H9 (cell line): ENCODE data around the gene C16orf90. TPM values are rescaled to one million over a fixed set of nuclear protein-coding genes. Genes with fewer than 3 reads are reported as not detected.

Source experiments
- DNase-seq: peaks from one replicate; pipeline ENCODE4 v3.0.0-alpha.2; 2017
- H2AFZ ChIP-seq: one replicate; pipeline ENCODE4 v1.6.1; 2013; ENCODE audit warnings: mild to moderate bottlenecking, low read length, control low read depth, moderate library complexity
- H2AK5ac ChIP-seq: 2 replicates; pipeline ENCODE4 v1.6.1; 2013; ENCODE audit warnings: low read length, control low read depth, mixed read lengths; ENCODE audit not compliant: insufficient read length
- H2BK120ac ChIP-seq: one replicate; pipeline ENCODE4 v1.6.1; 2013; ENCODE audit warnings: low read depth, mild to moderate bottlenecking, low read length, control low read depth, inconsistent platforms; ENCODE audit not compliant: poor library complexity, severe bottlenecking
- H2BK12ac ChIP-seq: 2 replicates; pipeline ENCODE4 v1.6.1; 2013; ENCODE audit warnings: low read length, control low read depth, mixed read lengths, low read depth; ENCODE audit not compliant: insufficient read length
- H2BK15ac ChIP-seq: 2 replicates; pipeline ENCODE4 v1.6.1; 2013; ENCODE audit warnings: low read depth, low read length, control low read depth
- H2BK20ac ChIP-seq: one replicate; pipeline ENCODE4 v1.6.1; 2013; ENCODE audit warnings: low read depth, mild to moderate bottlenecking, low read length, control low read depth, inconsistent platforms; ENCODE audit not compliant: poor library complexity, severe bottlenecking
- H2BK5ac ChIP-seq: 2 replicates; pipeline ENCODE4 v1.6.1; 2013; ENCODE audit warnings: low read length, control low read depth, mixed read lengths; ENCODE audit not compliant: insufficient read length
- H3K14ac ChIP-seq: 2 replicates; pipeline ENCODE4 v1.6.1; 2013; ENCODE audit warnings: low read length, control low read depth; ENCODE audit not compliant: insufficient read depth
- H3K18ac ChIP-seq: 2 replicates; pipeline ENCODE4 v1.6.1; 2013; ENCODE audit warnings: low read depth, mild to moderate bottlenecking, mixed read lengths, low read length, control low read depth; ENCODE audit not compliant: insufficient read length
- H3K23ac ChIP-seq: 2 replicates; pipeline ENCODE4 v1.6.1; 2013; ENCODE audit warnings: low read length, control low read depth, mixed read lengths, low read depth; ENCODE audit not compliant: insufficient read length
- H3K23me2 ChIP-seq: 2 replicates; pipeline ENCODE4 v1.6.1; 2013; ENCODE audit warnings: low read depth, mild to moderate bottlenecking, mixed read lengths, low read length, control low read depth; ENCODE audit not compliant: insufficient read length, poor library complexity, severe bottlenecking
- H3K27ac ChIP-seq: 2 replicates; pipeline ENCODE4 v1.5.1; 2013; ENCODE audit warnings: low read length, control low read depth, mixed read lengths, low read depth; ENCODE audit not compliant: insufficient read length
- H3K27me3 ChIP-seq: 2 replicates; pipeline ENCODE4 v1.6.1; 2013; ENCODE audit warnings: low read length, control low read depth, inconsistent platforms; ENCODE audit not compliant: insufficient read depth
- H3K4ac ChIP-seq: 2 replicates; pipeline ENCODE4 v1.6.1; 2013; ENCODE audit warnings: low read depth, mild to moderate bottlenecking, control low read depth, inconsistent platforms, low read length, moderate library complexity
- H3K4me1 ChIP-seq: 2 replicates; pipeline ENCODE4 v1.6.1; 2013; ENCODE audit warnings: low read length, control low read depth, inconsistent platforms; ENCODE audit not compliant: insufficient read depth
- H3K4me2 ChIP-seq: 2 replicates; pipeline ENCODE4 v1.6.1; 2013; ENCODE audit warnings: low read length, control low read depth, mixed read lengths; ENCODE audit not compliant: insufficient read length, insufficient read depth
- H3K56ac ChIP-seq: 2 replicates; pipeline ENCODE4 v1.6.1; 2013; ENCODE audit warnings: low read depth, mild to moderate bottlenecking, mixed read lengths, low read length, control low read depth; ENCODE audit not compliant: insufficient read length
- H3K79me1 ChIP-seq: 2 replicates; pipeline ENCODE4 v1.6.1; 2013; ENCODE audit warnings: low read depth, mild to moderate bottlenecking, moderate library complexity, low read length, control low read depth, inconsistent platforms; ENCODE audit not compliant: insufficient read depth, poor library complexity, severe bottlenecking
- H3K79me2 ChIP-seq: 2 replicates; pipeline ENCODE4 v1.6.1; 2013; ENCODE audit warnings: low read length, control low read depth, inconsistent platforms; ENCODE audit not compliant: insufficient read depth
- H3K9ac ChIP-seq: 2 replicates; pipeline ENCODE4 v1.6.1; 2013; ENCODE audit warnings: low read length, control low read depth, mixed read lengths; ENCODE audit not compliant: insufficient read length; ENCODE audit errors: extremely low read depth
- H3K9me3 ChIP-seq: one replicate; pipeline ENCODE4 v1.6.1; 2013; ENCODE audit warnings: low read depth, low read length, inconsistent platforms; ENCODE audit not compliant: control insufficient read depth
- H3T11ph ChIP-seq: one replicate; pipeline ENCODE4 v1.6.1; 2013; ENCODE audit warnings: mild to moderate bottlenecking, low read length, control low read depth, inconsistent platforms
- H4K20me1 ChIP-seq: one replicate; pipeline ENCODE4 v1.6.1; 2013; ENCODE audit not compliant: control insufficient read depth, insufficient read length, insufficient read depth
- H4K5ac ChIP-seq: 2 replicates; pipeline ENCODE4 v1.6.1; 2013; ENCODE audit warnings: low read depth, mild to moderate bottlenecking, mixed read lengths, low read length, control low read depth; ENCODE audit not compliant: insufficient read length
- H4K8ac ChIP-seq: replicated peaks from 2 replicates; pipeline ENCODE4 v1.6.1; 2013; ENCODE audit warnings: low read length, control low read depth, mixed read lengths, low read depth; ENCODE audit not compliant: insufficient read length
- H4K91ac ChIP-seq: 2 replicates; pipeline ENCODE4 v1.6.1; 2013; ENCODE audit warnings: low read depth, mild to moderate bottlenecking, moderate library complexity, mixed read lengths, low read length, control low read depth; ENCODE audit not compliant: insufficient read length
- H3K27ac Mint-ChIP-seq, 3 experiments: 2 replicates in 2 of 3; 3 replicates in 1 of 3; pipeline ENCODE4 v1.8.0; 2020 to 2021; ENCODE audit warnings: mixed read lengths in 3 of 3, mild to moderate bottlenecking in 1 of 3, moderate library complexity in 1 of 3
- H3K27me3 Mint-ChIP-seq: 2 replicates; pipeline ENCODE4 v1.8.0; 2021; ENCODE audit warnings: low read depth, mild to moderate bottlenecking, moderate library complexity, mixed read lengths
- H3K36me3 Mint-ChIP-seq, 3 experiments: 2 replicates in 2 of 3; 3 replicates in 1 of 3; pipeline ENCODE4 v1.8.0; 2020 to 2021; ENCODE audit warnings: low read depth in 3 of 3, mixed read lengths in 3 of 3; ENCODE audit not compliant: insufficient read depth in 1 of 3
- H3K4me1 Mint-ChIP-seq, 2 experiments: 2 replicates each; pipeline ENCODE4 v1.8.0; 2020; ENCODE audit warnings: mixed read lengths in 2 of 2
- H3K4me3 Mint-ChIP-seq, 2 experiments: 2 replicates in 1 of 2; 3 replicates in 1 of 2; pipeline ENCODE4 v1.8.0; 2020 to 2021; ENCODE audit warnings: mild to moderate bottlenecking in 2 of 2, mixed read lengths in 2 of 2, moderate library complexity in 1 of 2
- H3K9me3 Mint-ChIP-seq, 2 experiments: 2 replicates in 1 of 2; 3 replicates in 1 of 2; pipeline ENCODE4 v1.8.0; 2020; ENCODE audit warnings: mild to moderate bottlenecking in 2 of 2, mixed read lengths in 2 of 2, moderate library complexity in 1 of 2
- CTCF ChIP-seq: fragments of 200-600 bp; sonication (generic); conservative IDR thresholded peaks from 3 replicates; pipeline ENCODE4 v1.8.0; 2021; ENCODE audit warnings: antibody characterized with exemption, mild to moderate bottlenecking
- WGBS: extraction: QIAGEN DNeasy Blood & Tissue Kit; methylation state at CpG from one replicate; pipeline ENCODE4 v1.1.7; 2013; ENCODE audit warnings: missing lambda C conversion rate, low lambda C conversion rate, mixed read lengths; ENCODE audit not compliant: insufficient read length; ENCODE audit errors: extremely low coverage; 5-methylcytosine and 5-hydroxymethylcytosine counted together
- total RNA-seq: library from RNA; stranded (reverse); gene quantifications from 2 replicates; pipeline ENCODE4 v1.2.1, GENCODE V29; 2021

The C16orf90 gene
- total RNA-seq, 1 experiment from 2014 or later = not detected

DNA sequence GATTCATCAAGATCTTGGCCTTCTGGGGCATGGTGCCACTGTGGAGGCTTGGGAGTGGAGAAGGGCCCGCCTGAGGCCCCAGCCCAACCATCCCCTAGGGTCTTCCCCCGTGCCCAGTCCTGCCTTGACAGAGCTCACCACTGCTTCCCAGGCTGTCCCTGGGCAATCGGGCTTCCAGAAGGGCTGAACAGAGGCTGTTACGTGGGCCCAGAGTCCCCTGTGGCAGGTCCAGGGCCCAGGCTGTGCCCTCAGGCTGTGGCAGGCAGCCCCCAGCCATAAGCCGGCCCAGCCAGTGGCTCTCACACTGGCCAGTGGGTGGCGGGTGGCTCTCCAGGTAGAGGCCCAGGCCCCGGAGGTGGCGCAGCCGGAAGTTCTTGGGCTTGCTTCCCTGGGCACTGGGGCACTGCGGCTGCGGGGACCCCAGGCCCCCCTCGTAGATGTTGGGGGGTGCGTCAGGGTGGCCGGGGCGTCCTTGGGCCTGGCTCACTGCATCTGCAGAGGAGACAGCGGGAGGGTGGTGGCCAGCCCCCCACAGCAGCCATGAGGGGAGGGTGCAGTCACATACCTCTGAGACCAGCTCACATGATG lies 809 bp downstream of the C16orf90 start:
- WGBS = no CpG with 5 or more reads among the region's 16 CpGs

More for the DNA sequence above, 809 bp downstream of the C16orf90 start:
- Histone ChIP-seq H3K27me3 (no peaks in the 10 kb centered on the region), H4K20me1 (no peaks in the 10 kb centered on the region), H3K9ac (no peak overlapping the region), H2BK120ac (no peak overlapping the region), H4K91ac (no peak overlapping the region), H3K23ac (no peak overlapping the region), H3K27ac (no peak overlapping the region), H3K79me1 (no peaks in the 10 kb centered on the region), H3K18ac (no peak overlapping the region), H3K4me2 (no peak overlapping the region), H2BK15ac (no peak overlapping the region), H2BK5ac (no peak overlapping the region), H3K14ac (no peak overlapping the region), H3T11ph (no peak overlapping the region), H4K8ac (no peak overlapping the region), H2AK5ac (no peak overlapping the region), H3K23me2 (no peaks in the 10 kb centered on the region), H2BK20ac (no peak overlapping the region), H2BK12ac (no peak overlapping the region), H3K9me3 (no peaks in the 10 kb centered on the region), H3K4ac (no peak overlapping the region), H3K56ac (no peak overlapping the region), H3K79me2 (no peaks in the 10 kb centered on the region), H2AFZ (no peak overlapping the region), H4K5ac (no peak overlapping the region), H3K4me1 (no peaks in the 10 kb centered on the region)
- peaks cover 7% of the 10 kb centered on the region for H3K27me3 Mint-ChIP-seq
- no peak overlapping the region for H3K4me3 Mint-ChIP-seq
- no peak overlapping the region for H3K27ac Mint-ChIP-seq
- TF ChIP-seq CTCF = 0 out of 3 replicates have a peak, but pooled peaks have one; percentile 12
- no peaks in the 10 kb centered on the region for H3K36me3 Mint-ChIP-seq
- no peaks in the 10 kb centered on the region for H3K9me3 Mint-ChIP-seq
- H3K4me1 Mint-ChIP-seq = peaks cover 0 to 2% of the 10 kb centered on the region in 2 experiments; a peak in 1 of 4 replicates
- DNase-seq = no peak
